IMR-90 (cell line): ENCODE measurements around the gene COG3. TPM values are rescaled to one million over a fixed set of nuclear protein-coding genes. Genes with fewer than 3 reads are reported as not detected.

Source experiments
- ATAC-seq: fragments of 200-7000 bp; cut with Tn5 transposase; 2 replicates; pipeline ENCODE4 v1.9.1; 2020; ENCODE audit warnings: low read depth, mild to moderate bottlenecking, moderate library complexity
- BruUV-seq: library from RNA; stranded (reverse); fragments of 400-500 nt; replicated peaks from 2 replicates; lab custom pipeline; 2021; lab: Mats Ljungman, UMichigan
- CTCF ChIA-PET: fragments of 300-600 bp; formaldehyde crosslinking; extraction: SDS; loops from one replicate; lab custom pipeline; 2021; ENCODE audit warnings: antibody characterized with exemption; lab: Yijun Ruan, JAX
- POLR2A ChIA-PET: fragments of 300-600 bp; sonication (Branson Sonifier 250); formaldehyde crosslinking; loops from one replicate; lab custom pipeline; 2022; ENCODE audit warnings: antibody characterized with exemption; ENCODE audit not compliant: unreplicated experiment; lab: Charles Lee
- DNase-seq: peaks from one replicate; pipeline ENCODE4 v3.0.0; 2013
- H2AFZ ChIP-seq: replicated peaks from 2 replicates; pipeline ENCODE3; 2013; ENCODE audit warnings: low read length, mild to moderate bottlenecking; ENCODE audit not compliant: poor library complexity
- H2AK5ac ChIP-seq: 2 replicates; pipeline ENCODE4 v1.6.1; 2013; ENCODE audit warnings: low read depth, low read length, inconsistent platforms
- H2AK9ac ChIP-seq: replicated peaks from 2 replicates; pipeline ENCODE3; 2013; ENCODE audit warnings: mild to moderate bottlenecking, low read depth, low read length, moderate library complexity; ENCODE audit not compliant: poor library complexity
- H2BK120ac ChIP-seq: 2 replicates; pipeline ENCODE4 v1.6.1; 2013; ENCODE audit warnings: low read depth, low read length, inconsistent platforms
- H2BK15ac ChIP-seq: 3 replicates; pipeline ENCODE4 v1.6.1; 2013; ENCODE audit warnings: low read depth, low read length, inconsistent platforms
- H2BK20ac ChIP-seq: 2 replicates; pipeline ENCODE4 v1.6.1; 2013; ENCODE audit warnings: low read depth, mild to moderate bottlenecking, inconsistent platforms, low read length, moderate library complexity
- H2BK5ac ChIP-seq: 2 replicates; pipeline ENCODE4 v1.6.1; 2013; ENCODE audit warnings: mild to moderate bottlenecking, low read depth, low read length, inconsistent platforms; ENCODE audit not compliant: poor library complexity, severe bottlenecking
- H3K14ac ChIP-seq: replicated peaks from 2 replicates; pipeline ENCODE4 v1.6.1; 2013; ENCODE audit warnings: low read depth, low read length, inconsistent platforms
- H3K18ac ChIP-seq: 2 replicates; pipeline ENCODE4 v1.6.1; 2013; ENCODE audit warnings: low read depth, low read length, control low read depth
- H3K23ac ChIP-seq: 2 replicates; pipeline ENCODE4 v1.6.1; 2013; ENCODE audit warnings: low read depth, low read length, inconsistent platforms
- H3K27ac ChIP-seq: 2 replicates; pipeline ENCODE4 v1.5.1; 2013; ENCODE audit warnings: mild to moderate bottlenecking, control low read depth, low read length; ENCODE audit not compliant: insufficient read depth
- H3K27me3 ChIP-seq: 2 replicates; pipeline ENCODE4 v1.6.1; 2013; ENCODE audit warnings: low read length; ENCODE audit not compliant: control insufficient read depth, insufficient read depth
- H3K36me3 ChIP-seq: 2 replicates; pipeline ENCODE4 v1.6.1; 2013; ENCODE audit warnings: low read length, mixed read lengths; ENCODE audit not compliant: control insufficient read depth, insufficient read depth
- H3K4ac ChIP-seq: 2 replicates; pipeline ENCODE4 v1.6.1; 2013; ENCODE audit warnings: low read depth, low read length, inconsistent platforms
- H3K4me1 ChIP-seq: 2 replicates; pipeline ENCODE4 v1.6.1; 2013; ENCODE audit warnings: low read length, mixed read lengths; ENCODE audit not compliant: control insufficient read depth, insufficient read depth
- H3K4me2 ChIP-seq: 2 replicates; pipeline ENCODE4 v1.6.1; 2013; ENCODE audit warnings: low read depth, mild to moderate bottlenecking, control low read depth, low read length, moderate library complexity
- H3K4me3 ChIP-seq: 2 replicates; pipeline ENCODE4 v1.5.1; 2013; ENCODE audit warnings: low read depth, mild to moderate bottlenecking, control low read depth, low read length, moderate library complexity; ENCODE audit not compliant: insufficient read depth
- H3K56ac ChIP-seq: 2 replicates; pipeline ENCODE4 v1.6.1; 2013; ENCODE audit warnings: low read length, inconsistent platforms; ENCODE audit not compliant: insufficient read depth; ENCODE audit errors: extremely low read depth
- H3K79me1 ChIP-seq, 2 experiments: 2 replicates each; pipeline ENCODE4 v1.6.1; 2013; ENCODE audit warnings: low read length in 2 of 2, inconsistent platforms in 1 of 2, low read depth in 1 of 2
- H3K9ac ChIP-seq: 2 replicates; pipeline ENCODE4 v1.6.1; 2013; ENCODE audit warnings: low read depth, low read length, control low read depth
- H3K9me1 ChIP-seq: 2 replicates; pipeline ENCODE4 v1.6.1; 2013; ENCODE audit warnings: low read length, inconsistent platforms; ENCODE audit not compliant: insufficient read depth
- H3K9me3 ChIP-seq: 2 replicates; pipeline ENCODE4 v1.6.1; 2013; ENCODE audit warnings: low read length; ENCODE audit not compliant: control insufficient read depth, insufficient read depth
- H4K20me1 ChIP-seq: 2 replicates; pipeline ENCODE4 v1.6.1; 2013; ENCODE audit warnings: low read length, inconsistent platforms; ENCODE audit not compliant: insufficient read depth
- H4K5ac ChIP-seq: 2 replicates; pipeline ENCODE4 v1.6.1; 2013; ENCODE audit warnings: mild to moderate bottlenecking, low read depth, low read length, control low read depth
- H4K8ac ChIP-seq, 2 experiments: 2 replicates each; pipeline ENCODE4 v1.6.1; 2013; ENCODE audit warnings: low read depth in 2 of 2, low read length in 2 of 2, control low read depth in 1 of 2, inconsistent platforms in 1 of 2
- H4K91ac ChIP-seq: 2 replicates; pipeline ENCODE4 v1.6.1; 2013; ENCODE audit warnings: low read depth, low read length, inconsistent platforms; ENCODE audit not compliant: insufficient read depth
- CEBPB ChIP-seq: IDR thresholded peaks from 2 replicates; pipeline ENCODE4 v1.6.1; 2012; ENCODE audit warnings: low read depth, low read length, improper control_type of control experiment
- CHD1 ChIP-seq: IDR thresholded peaks from 2 replicates; pipeline ENCODE4 v1.6.1; 2012; ENCODE audit warnings: low read depth, low read length, improper control_type of control experiment
- FOS ChIP-seq: fragments of 150-350 bp; IDR thresholded peaks from 2 replicates; pipeline ENCODE4 v1.6.1; 2016; ENCODE audit warnings: low read depth, low read length
- MAFK ChIP-seq: IDR thresholded peaks from 2 replicates; pipeline ENCODE4 v1.6.1; 2012; ENCODE audit warnings: low read depth, low read length, improper control_type of control experiment
- MXI1 ChIP-seq: IDR thresholded peaks from 2 replicates; pipeline ENCODE4 v1.6.1; 2012; ENCODE audit warnings: low read depth, mild to moderate bottlenecking, low read length, moderate library complexity, borderline replicate concordance
- NFE2L2 ChIP-seq: fragments of 150-350 bp; IDR thresholded peaks from 2 replicates; pipeline ENCODE4 v1.6.1; 2016; ENCODE audit warnings: low read depth, mild to moderate bottlenecking, low read length
- POLR2A ChIP-seq: IDR thresholded peaks from 2 replicates; pipeline ENCODE4 v1.6.1; 2012; ENCODE audit warnings: mild to moderate bottlenecking, low read depth, low read length
- RAD21 ChIP-seq: IDR thresholded peaks from 2 replicates; pipeline ENCODE4 v1.6.1; 2012; ENCODE audit warnings: low read length, improper control_type of control experiment
- RCOR1 ChIP-seq: IDR thresholded peaks from 2 replicates; pipeline ENCODE4 v1.6.1; 2012; ENCODE audit warnings: mild to moderate bottlenecking, low read length, improper control_type of control experiment; ENCODE audit not compliant: insufficient replicate concordance
- SMC3 ChIP-seq: fragments of 150-350 bp; IDR thresholded peaks from 2 replicates; pipeline ENCODE4 v1.6.1; 2016; ENCODE audit warnings: low read depth, mild to moderate bottlenecking, antibody characterized with exemption, low read length, moderate library complexity
- WGBS, 2 experiments: methylation state at CpG; one replicate each; pipeline versions ENCODE4 v1.1.5 to v1.1.7; 2013; ENCODE audit warnings: missing lambda C conversion rate in 2 of 2; ENCODE audit not compliant: insufficient read length in 1 of 2; ENCODE audit errors: extremely low coverage in 2 of 2; 5-methylcytosine and 5-hydroxymethylcytosine counted together
- dilution Hi-C: fragments of 300-500 bp; cut with HindIII; formaldehyde crosslinking; loops from one replicate; pipeline ENCODE4 v1.14.3; 2018; ENCODE audit warnings: low sequenced_read_pairs; ENCODE audit not compliant: unreplicated experiment
- in situ Hi-C: fragments of 300-500 bp; cut with MboI; formaldehyde crosslinking; loops from 3 replicates; pipeline ENCODE4 v1.14.3; 2019; ENCODE audit warnings: low sequenced_read_pairs, inconsistent platforms, mixed read lengths
- intact Hi-C: fragments of 100-400 bp; cut with micrococcal nuclease; formaldehyde crosslinking; loops from 2 replicates; pipeline ENCODE4 v1.10.0; 2022
- polyA plus RNA-seq, 3 experiments: library from polyadenylated mRNA; depleted of rRNA; stranded (reverse); fragments of >200 nt; gene quantifications; 2 replicates each; pipeline ENCODE4 v1.2.3, GENCODE V29; 2012; ENCODE audit warnings: low replicate concordance in 1 of 3
- total RNA-seq: library from RNA; depleted of rRNA; stranded (reverse); fragments of >200 nt; gene quantifications from 2 replicates; pipeline ENCODE4 v1.2.3, GENCODE V29; 2012
- TF ChIP-seq, protein P1 (sequence below): conservative IDR thresholded peaks from 2 replicates; pipeline ENCODE4 v1.5.1; 2012; ENCODE audit warnings: mild to moderate bottlenecking, low read depth, low read length, improper control_type of control experiment
- TF ChIP-seq, protein P2 (sequence below): fragments of 150-350 bp; IDR thresholded peaks from 2 replicates; pipeline ENCODE4 v1.6.1; 2016; ENCODE audit warnings: low read depth, mild to moderate bottlenecking, low read length, moderate library complexity, borderline replicate concordance
- TF ChIP-seq, protein P3 (sequence below): fragments of 150-350 bp; IDR thresholded peaks from 2 replicates; pipeline ENCODE4 v1.6.1; 2017; ENCODE audit warnings: mild to moderate bottlenecking, antibody characterized with exemption, low read length, low read depth

COG3 gene
- total and polyA plus RNA-seq, 2 of the 4 experiments (the other 2 are of a cell fraction): 21.7 to 31.9 TPM

DNA sequence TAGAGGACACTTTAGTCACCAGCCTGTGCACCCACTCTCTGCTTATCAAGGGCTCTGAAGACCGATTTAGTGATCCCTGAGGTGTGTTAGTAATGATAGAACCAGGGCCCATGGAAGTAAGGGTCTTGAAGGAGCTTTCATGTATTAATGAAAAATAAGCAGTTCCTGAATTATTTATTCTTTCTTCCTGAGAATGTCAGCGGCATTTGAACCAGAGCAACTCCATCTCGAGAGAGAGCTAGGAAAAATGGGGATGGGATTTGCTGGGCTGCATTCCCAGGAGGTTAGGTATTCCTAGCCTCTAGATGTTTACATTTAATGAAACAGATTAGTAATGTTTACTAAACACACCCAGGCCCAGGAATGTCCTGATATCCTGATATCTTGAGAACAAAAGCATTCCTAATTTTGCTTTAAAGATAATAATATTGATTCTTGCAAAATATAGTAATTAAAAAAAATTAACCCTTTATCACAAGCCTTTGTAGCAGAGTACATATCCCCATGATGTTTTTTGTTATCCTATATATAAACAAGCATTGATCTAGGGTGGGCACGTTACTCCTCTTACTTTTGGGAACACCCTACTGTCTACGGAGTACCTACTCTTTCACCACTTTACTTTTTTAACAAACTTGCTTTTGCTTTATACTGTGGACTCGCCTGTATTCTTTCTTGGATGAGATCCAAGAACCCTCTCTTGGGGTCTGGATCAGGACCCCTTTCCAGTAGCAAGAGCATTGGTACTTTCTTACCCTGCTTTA is 63.1 kb downstream of the COG3 start (continued):
- TF ChIP-seq CHD1: no peak
- no peak for TF ChIP-seq RAD21

DNA sequence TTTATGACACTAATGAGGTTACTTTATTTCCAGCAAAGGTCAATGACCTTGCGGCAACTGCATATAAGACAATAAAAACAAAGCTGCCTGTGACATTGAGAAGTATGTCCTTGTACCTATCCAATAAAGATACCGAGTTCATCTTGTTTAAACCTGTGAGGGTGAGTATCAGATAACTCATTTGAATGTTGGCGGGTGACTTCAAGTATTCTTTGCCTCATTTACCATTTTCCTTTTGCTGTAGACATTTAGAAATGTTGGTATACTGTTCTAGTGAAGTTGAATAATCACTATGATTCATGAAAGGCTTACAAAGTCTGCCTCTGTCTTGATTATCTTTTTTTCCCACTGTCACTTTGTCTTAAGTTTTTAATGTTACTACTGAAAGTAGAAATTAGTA is 65.0 kb downstream of the COG3 start:
- intact Hi-C loops (no loop called here), in situ Hi-C loops (loop anchor here (10.0 kb wide), 1 partner anchor 55 kb away; no protein-coding TSS in a partner anchor), dilution Hi-C loops (no loop called here)
- Histone ChIP-seq H3K14ac (no peak overlapping the region), H3K9me3 (no peaks in the 10 kb centered on the region), H4K5ac (no peak overlapping the region), H3K27ac (no peak overlapping the region), H3K9me1 (no peaks in the 10 kb centered on the region), H2BK20ac (no peak overlapping the region), H2BK120ac (no peak overlapping the region), H3K4me1 (peaks cover 8% of the 10 kb centered on the region), H3K56ac (no peak overlapping the region), H3K79me1 (peaks cover 3 to 29% of the 10 kb centered on the region in 2 experiments), H4K8ac (no peak overlapping the region), H2AFZ (no peak overlapping the region), H3K4me3 (no peak overlapping the region), H2BK5ac (no peak overlapping the region), H3K4ac (no peak overlapping the region), H3K36me3 (peaks cover 29% of the 10 kb centered on the region), H2AK9ac (no peak overlapping the region), H3K9ac (no peak overlapping the region), H4K20me1 (no peaks in the 10 kb centered on the region), H2BK15ac (no peak overlapping the region), H4K91ac (no peak overlapping the region), H3K27me3 (no peaks in the 10 kb centered on the region), H3K4me2 (no peak overlapping the region), H2AK5ac (no peak overlapping the region), H3K18ac (no peak overlapping the region), H3K23ac (no peak overlapping the region)
- DNase-seq (no peak), ATAC-seq (no peak)
- BruUV-seq: no TSS peak
- ChIA-PET POLR2A (no interaction called here), CTCF (no interaction called here)
- no CpG with 5 or more reads among the region's 3 CpGs for WGBS, 2 experiments
- no peak for TF ChIP-seq POLR2A
- no peak for TF ChIP-seq NFE2L2
- TF ChIP-seq, protein P1, sequence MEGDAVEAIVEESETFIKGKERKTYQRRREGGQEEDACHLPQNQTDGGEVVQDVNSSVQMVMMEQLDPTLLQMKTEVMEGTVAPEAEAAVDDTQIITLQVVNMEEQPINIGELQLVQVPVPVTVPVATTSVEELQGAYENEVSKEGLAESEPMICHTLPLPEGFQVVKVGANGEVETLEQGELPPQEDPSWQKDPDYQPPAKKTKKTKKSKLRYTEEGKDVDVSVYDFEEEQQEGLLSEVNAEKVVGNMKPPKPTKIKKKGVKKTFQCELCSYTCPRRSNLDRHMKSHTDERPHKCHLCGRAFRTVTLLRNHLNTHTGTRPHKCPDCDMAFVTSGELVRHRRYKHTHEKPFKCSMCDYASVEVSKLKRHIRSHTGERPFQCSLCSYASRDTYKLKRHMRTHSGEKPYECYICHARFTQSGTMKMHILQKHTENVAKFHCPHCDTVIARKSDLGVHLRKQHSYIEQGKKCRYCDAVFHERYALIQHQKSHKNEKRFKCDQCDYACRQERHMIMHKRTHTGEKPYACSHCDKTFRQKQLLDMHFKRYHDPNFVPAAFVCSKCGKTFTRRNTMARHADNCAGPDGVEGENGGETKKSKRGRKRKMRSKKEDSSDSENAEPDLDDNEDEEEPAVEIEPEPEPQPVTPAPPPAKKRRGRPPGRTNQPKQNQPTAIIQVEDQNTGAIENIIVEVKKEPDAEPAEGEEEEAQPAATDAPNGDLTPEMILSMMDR: no peak
- TF ChIP-seq MAFK: no peak
- TF ChIP-seq FOS: no peak
- TF ChIP-seq CHD1: no peak
- TF ChIP-seq, protein P2, sequence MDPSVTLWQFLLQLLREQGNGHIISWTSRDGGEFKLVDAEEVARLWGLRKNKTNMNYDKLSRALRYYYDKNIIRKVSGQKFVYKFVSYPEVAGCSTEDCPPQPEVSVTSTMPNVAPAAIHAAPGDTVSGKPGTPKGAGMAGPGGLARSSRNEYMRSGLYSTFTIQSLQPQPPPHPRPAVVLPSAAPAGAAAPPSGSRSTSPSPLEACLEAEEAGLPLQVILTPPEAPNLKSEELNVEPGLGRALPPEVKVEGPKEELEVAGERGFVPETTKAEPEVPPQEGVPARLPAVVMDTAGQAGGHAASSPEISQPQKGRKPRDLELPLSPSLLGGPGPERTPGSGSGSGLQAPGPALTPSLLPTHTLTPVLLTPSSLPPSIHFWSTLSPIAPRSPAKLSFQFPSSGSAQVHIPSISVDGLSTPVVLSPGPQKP: no peak
- TF ChIP-seq MXI1: no peak
- no peak for TF ChIP-seq RAD21
- TF ChIP-seq CEBPB: no peak
- TF ChIP-seq, protein P3, sequence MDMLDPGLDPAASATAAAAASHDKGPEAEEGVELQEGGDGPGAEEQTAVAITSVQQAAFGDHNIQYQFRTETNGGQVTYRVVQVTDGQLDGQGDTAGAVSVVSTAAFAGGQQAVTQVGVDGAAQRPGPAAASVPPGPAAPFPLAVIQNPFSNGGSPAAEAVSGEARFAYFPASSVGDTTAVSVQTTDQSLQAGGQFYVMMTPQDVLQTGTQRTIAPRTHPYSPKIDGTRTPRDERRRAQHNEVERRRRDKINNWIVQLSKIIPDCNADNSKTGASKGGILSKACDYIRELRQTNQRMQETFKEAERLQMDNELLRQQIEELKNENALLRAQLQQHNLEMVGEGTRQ: no peak
- TF ChIP-seq SMC3: no peak
- TF ChIP-seq RCOR1: no peak
